GM12892 (cell line): Measurements from ENCODE around the gene FTCD.

Experiments
- DNase-seq: peaks from one replicate; pipeline ENCODE4 v3.0.0; 2011; ENCODE audit not compliant: insufficient read length
- FAIRE-seq: peaks from 2 replicates; lab custom pipeline; 2011; peaks lifted over from hg19 to GRCh38; lab: Jason Lieb, UNC
- POLR2A ChIP-seq: IDR thresholded peaks from 2 replicates; pipeline ENCODE4 v1.6.1; 2011; ENCODE audit warnings: low read depth, low read length, control low read depth
- POLR2AphosphoS5 ChIP-seq: IDR thresholded peaks from 2 replicates; pipeline ENCODE4 v1.6.1; 2011; ENCODE audit warnings: low read depth, low read length, control low read depth
- TAF1 ChIP-seq: IDR thresholded peaks from 2 replicates; pipeline ENCODE4 v1.6.1; 2011; ENCODE audit warnings: low read depth, mild to moderate bottlenecking, control low read depth, low read length, borderline replicate concordance

FTCD gene

GRCh38 chr21:46160907-46161632 is 5.7 kb upstream of the FTCD start:
- TF ChIP-seq TAF1 (no peak), POLR2AphosphoS5 (no peak), POLR2A (no peak)
- FAIRE-seq (no peak), DNase-seq (no peak)

GRCh38 chr21:46160657-46160906 is 5.2 kb upstream of the FTCD start:
- DNase-seq (no peak), FAIRE-seq (no peak)
- TF ChIP-seq POLR2AphosphoS5 (no peak), TAF1 (no peak), POLR2A (no peak)

GRCh38 chr21:46159841-46160656 is 4.7 kb upstream of the FTCD start:
- no peak for FAIRE-seq
- DNase-seq: no peak
- TF ChIP-seq TAF1: no peak
- no peak for TF ChIP-seq POLR2AphosphoS5
- no peak for TF ChIP-seq POLR2A

- DNase-seq (no peak), FAIRE-seq (no peak)
- TF ChIP-seq POLR2A (no peak), TAF1 (no peak)
Observed at GRCh38 chr21:46159390-46159789, 4.0 kb upstream of the FTCD start.

- FAIRE-seq (no peak), DNase-seq (no peak)
- TF ChIP-seq POLR2A: no peak
- no peak for TF ChIP-seq TAF1
- no peak for TF ChIP-seq POLR2AphosphoS5
Observed at GRCh38 chr21:46158666-46159300, 3.4 kb upstream of the FTCD start.

- no peak for FAIRE-seq
- DNase-seq: no peak
- TF ChIP-seq POLR2AphosphoS5: no peak
- TF ChIP-seq POLR2A: no peak
- no peak for TF ChIP-seq TAF1
Observed at GRCh38 chr21:46157987-46158451, 2.6 kb upstream of the FTCD start.

GRCh38 chr21:46157396-46157986 is 2.1 kb upstream of the FTCD start:
- DNase-seq (no peak), FAIRE-seq (no peak)
- TF ChIP-seq POLR2AphosphoS5 (no peak), TAF1 (no peak), POLR2A (no peak)

GRCh38 chr21:46156678-46157077 is 1.3 kb upstream of the FTCD start:
- TF ChIP-seq POLR2A (no peak), TAF1 (no peak), POLR2AphosphoS5 (no peak)
- FAIRE-seq (no peak), DNase-seq (no peak)

- no peak for FAIRE-seq
- no peak for DNase-seq
- TF ChIP-seq POLR2AphosphoS5 (no peak), TAF1 (no peak), POLR2A (no peak)
Observed at GRCh38 chr21:46156378-46156645, 933 bp upstream of the FTCD start.

- FAIRE-seq: no peak
- no peak for DNase-seq
- TF ChIP-seq TAF1: no peak
- no peak for TF ChIP-seq POLR2AphosphoS5
- TF ChIP-seq POLR2A: no peak
Observed at GRCh38 chr21:46154955-46155513, 345 bp downstream of the FTCD start.

GRCh38 chr21:46154155-46154954 is 1.0 kb downstream of the FTCD start:
- no peak for DNase-seq
- no peak for FAIRE-seq
- TF ChIP-seq TAF1: no peak
- TF ChIP-seq POLR2A: no peak
- no peak for TF ChIP-seq POLR2AphosphoS5
